ENCODE data around the gene RCHY1.
A peak's percentile ranks its signal among the peaks of the same experiment; 100 is the strongest.

The RCHY1 gene

DNA sequence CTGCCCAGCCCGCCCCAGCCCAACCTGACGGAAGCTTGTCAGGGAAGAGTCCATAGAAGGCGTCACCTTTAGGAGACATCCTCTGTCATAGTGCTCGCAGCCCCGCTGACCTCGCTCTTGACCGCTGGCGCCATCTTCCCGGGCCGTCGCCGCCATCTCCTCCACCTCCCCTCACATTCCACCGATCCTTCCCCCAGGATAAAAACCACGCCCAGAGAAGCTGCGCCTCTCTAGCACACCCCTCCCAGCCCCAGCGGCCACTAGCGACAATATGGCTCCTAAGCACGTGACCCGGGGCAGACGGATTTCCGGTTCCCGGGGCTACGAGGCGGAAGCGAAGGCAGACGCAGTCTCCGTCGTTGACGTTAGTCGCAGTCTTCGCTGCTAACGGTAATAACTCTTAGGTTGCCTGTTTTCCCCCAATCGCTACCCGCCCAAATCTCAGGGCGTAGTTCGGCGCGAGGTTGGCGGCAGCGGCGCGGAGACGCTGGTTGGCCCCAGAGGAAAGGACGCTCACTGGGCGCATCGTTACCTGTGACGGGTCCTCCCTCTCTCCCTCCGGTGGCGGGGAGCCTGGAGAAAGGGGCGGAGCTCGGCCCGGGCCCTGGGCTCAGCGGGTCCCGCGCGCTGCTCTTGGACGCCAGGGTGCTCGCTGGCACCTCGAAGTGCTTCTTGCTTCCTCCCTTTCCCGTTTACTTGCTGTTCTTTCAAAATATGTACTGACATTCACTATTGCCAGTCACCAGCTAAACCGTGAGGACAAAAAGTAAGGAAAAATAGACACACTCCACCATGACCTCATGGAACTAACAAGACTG lies at the start of gene RCHY1, which contains the start of gene THAP6:
TSS of gene RCHY1 (minus strand) at position 273 of the 818 bp plus-strand sequence. CDS start at position 156, 117 bp downstream.
TSS of gene THAP6 (plus strand) at position 343 of the 818 bp plus-strand sequence. CDS start 980 bp downstream, outside the sequence.
- TF ChIP-seq, protein P1, sequence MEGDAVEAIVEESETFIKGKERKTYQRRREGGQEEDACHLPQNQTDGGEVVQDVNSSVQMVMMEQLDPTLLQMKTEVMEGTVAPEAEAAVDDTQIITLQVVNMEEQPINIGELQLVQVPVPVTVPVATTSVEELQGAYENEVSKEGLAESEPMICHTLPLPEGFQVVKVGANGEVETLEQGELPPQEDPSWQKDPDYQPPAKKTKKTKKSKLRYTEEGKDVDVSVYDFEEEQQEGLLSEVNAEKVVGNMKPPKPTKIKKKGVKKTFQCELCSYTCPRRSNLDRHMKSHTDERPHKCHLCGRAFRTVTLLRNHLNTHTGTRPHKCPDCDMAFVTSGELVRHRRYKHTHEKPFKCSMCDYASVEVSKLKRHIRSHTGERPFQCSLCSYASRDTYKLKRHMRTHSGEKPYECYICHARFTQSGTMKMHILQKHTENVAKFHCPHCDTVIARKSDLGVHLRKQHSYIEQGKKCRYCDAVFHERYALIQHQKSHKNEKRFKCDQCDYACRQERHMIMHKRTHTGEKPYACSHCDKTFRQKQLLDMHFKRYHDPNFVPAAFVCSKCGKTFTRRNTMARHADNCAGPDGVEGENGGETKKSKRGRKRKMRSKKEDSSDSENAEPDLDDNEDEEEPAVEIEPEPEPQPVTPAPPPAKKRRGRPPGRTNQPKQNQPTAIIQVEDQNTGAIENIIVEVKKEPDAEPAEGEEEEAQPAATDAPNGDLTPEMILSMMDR (IDR thresholded peaks at IDR 0.05; ENCODE audit: low read depth, low read length, missing control alignments) = no peak
- H3K4me3 ChIP-seq (ENCODE audit: low read depth, low read length) = peak within 1 kb of the TSS; percentile 69
- in situ Hi-C loops (cut with HindIII; ENCODE audit: low sequenced_read_pairs) = no loop called here
- peak; percentile 90 for DNase-seq (ENCODE audit: low read depth)

DNA sequence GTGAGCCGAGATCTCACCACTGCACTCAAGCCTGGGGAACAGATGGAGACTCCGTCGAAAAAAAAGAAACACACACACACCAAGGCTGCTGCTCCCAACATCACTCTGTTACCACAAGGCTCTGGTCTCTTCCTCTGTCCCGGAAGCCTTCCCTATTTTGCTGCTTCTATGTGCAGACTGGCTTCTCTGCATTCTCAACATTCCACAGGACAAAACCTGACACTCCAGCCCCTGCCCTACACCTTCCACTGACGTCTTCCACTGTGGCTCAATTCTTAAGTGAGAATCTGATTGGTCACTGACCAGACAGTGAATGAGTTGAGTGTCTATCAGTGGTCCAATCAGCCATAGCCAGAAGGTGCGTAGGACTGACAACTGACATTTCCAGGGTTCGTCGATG lies 47.6 kb upstream of the RCHY1 start:
- no peak overlapping the region for H3K4me3 ChIP-seq (ENCODE audit: low read depth, low read length)
- in situ Hi-C loops (cut with HindIII; ENCODE audit: low sequenced_read_pairs) = no loop called here
- TF ChIP-seq, protein P1 (IDR thresholded peaks at IDR 0.05; ENCODE audit: low read depth, low read length, missing control alignments) = no peak
- no peak for DNase-seq (ENCODE audit: low read depth)

DNA sequence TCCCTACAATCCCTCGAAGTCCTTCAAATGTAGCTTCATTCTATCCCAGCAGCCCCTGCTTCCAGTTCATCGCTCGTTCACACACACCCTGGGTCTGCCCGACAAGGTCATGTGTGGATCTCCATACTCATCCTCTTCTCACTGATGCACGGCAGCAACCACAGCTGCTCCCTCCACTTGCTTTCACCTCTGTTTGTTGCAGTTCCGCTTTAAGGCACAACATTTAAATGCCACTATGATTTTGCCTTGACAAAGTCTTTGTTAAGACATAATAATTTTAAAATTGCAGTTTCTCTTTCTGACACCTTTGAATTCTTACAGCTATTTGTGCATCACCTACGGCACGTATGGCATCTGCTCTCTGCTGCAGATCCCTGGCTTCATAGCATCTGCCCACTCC lies 43.5 kb upstream of the RCHY1 start:
- TF ChIP-seq, protein P1 (IDR thresholded peaks at IDR 0.05; ENCODE audit: low read depth, low read length, missing control alignments) = no peak
- no peak overlapping the region for H3K4me3 ChIP-seq (ENCODE audit: low read depth, low read length)
- in situ Hi-C loops (cut with HindIII; ENCODE audit: low sequenced_read_pairs) = no loop called here
- no peak for DNase-seq (ENCODE audit: low read depth)

DNA sequence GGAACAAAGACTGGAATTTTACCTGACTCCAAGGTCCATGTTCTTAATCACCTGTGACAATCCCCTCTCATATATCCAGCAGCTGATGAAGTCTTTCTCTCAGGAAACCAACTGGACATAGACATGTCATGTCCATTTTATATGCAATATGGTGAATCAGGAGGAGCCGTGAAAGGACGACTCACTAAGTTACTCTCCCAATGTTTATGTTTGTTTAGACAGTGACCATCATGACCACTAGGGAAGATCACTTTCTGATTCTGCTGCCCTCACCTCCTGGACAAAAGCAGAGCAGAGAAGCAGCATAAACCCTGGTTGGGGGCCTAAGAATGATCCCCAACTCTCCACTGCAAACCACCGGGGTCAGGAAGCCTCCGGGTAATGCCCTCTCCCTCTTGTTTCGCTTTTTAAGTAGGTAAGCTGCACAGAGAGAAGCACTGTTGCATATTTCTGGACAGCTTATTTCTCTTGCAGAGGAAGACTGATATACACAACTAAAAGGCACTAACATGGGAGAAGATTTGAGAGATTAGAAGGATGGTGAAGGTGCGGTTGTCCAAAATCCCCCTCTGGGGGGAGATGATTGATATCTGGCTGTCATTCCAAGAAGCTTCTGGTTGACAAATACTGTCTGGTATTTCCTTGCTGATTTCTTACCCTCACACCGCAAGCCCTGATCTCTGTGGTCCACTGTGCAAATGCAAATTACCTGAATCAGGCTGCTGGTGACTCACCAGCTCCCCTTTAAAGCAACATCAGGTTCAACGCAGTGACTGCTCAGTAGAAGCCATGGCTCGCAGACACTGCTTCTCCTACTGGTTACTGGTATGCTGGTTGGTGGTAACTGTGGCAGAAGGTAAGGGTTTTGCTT lies 41.3 kb upstream of the RCHY1 start, which contains the start of gene ODAPH:
TSS of gene ODAPH (plus strand) at position 773 of the 871 bp plus-strand sequence. CDS start at position 790, 17 bp downstream.
- in situ Hi-C loops (cut with HindIII; ENCODE audit: low sequenced_read_pairs) = no loop called here
- H3K4me3 ChIP-seq (ENCODE audit: low read depth, low read length) = no peak within 1 kb of the TSS
- DNase-seq (ENCODE audit: low read depth) = peak; percentile 68
- TF ChIP-seq, protein P1 (IDR thresholded peaks at IDR 0.05; ENCODE audit: low read depth, low read length, missing control alignments) = no peak

DNA sequence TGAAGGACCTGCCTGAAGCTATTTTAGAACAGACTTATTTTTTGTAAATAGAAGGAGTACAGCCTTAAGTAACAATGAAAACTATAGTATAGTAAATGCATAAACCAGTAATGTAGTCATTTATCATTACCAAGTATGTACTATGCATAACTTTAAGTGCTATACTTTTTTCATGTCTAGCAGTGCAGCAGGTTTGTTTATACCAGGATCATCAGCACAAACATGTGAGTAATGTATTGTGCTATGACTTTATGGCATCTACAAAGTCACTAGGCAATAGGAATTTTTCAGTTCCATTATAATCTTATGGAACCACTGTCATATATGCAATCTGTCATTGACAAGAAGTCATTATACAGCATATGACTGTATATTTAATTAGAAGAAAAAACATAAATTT lies 38.2 kb upstream of the RCHY1 start:
- in situ Hi-C loops (cut with HindIII; ENCODE audit: low sequenced_read_pairs) = no loop called here
- DNase-seq (ENCODE audit: low read depth) = no peak
- TF ChIP-seq, protein P1 (IDR thresholded peaks at IDR 0.05; ENCODE audit: low read depth, low read length, missing control alignments) = no peak
- H3K4me3 ChIP-seq (ENCODE audit: low read depth, low read length) = no peak overlapping the region

DNA sequence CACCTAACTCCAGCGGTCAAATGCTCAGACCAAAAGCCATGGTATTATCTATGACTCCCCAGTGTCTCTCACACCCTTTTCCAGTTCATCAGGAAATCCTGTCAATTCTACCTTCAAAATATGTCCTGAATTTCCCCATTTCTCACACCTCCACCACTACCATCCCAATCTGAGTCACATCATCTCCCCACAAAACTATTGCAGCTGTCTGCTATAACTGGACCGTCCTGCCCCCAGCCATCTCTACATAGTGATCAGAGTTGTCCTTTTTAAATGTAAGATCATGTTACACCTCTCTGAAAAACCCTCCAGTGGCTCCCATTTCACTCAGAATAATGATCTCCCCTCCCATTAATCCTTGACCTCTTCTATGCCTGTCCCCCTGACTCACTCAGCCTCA lies 34.8 kb upstream of the RCHY1 start:
- DNase-seq (ENCODE audit: low read depth) = no peak
- TF ChIP-seq, protein P1 (IDR thresholded peaks at IDR 0.05; ENCODE audit: low read depth, low read length, missing control alignments) = no peak
- in situ Hi-C loops (cut with HindIII; ENCODE audit: low sequenced_read_pairs) = no loop called here
- no peak overlapping the region for H3K4me3 ChIP-seq (ENCODE audit: low read depth, low read length)
